H9 (cell line): Measurements from ENCODE around the gene EGFR. TPM values are rescaled to one million over a fixed set of nuclear protein-coding genes. Genes with fewer than 3 reads are reported as not detected.

Experiments used
- DNase-seq: peaks from one replicate; pipeline ENCODE4 v3.0.0-alpha.2; 2017
- H2AFZ ChIP-seq: one replicate; pipeline ENCODE4 v1.6.1; 2013; ENCODE audit warnings: mild to moderate bottlenecking, low read length, control low read depth, moderate library complexity
- H2AK5ac ChIP-seq: 2 replicates; pipeline ENCODE4 v1.6.1; 2013; ENCODE audit warnings: low read length, control low read depth, mixed read lengths; ENCODE audit not compliant: insufficient read length
- H2BK120ac ChIP-seq: one replicate; pipeline ENCODE4 v1.6.1; 2013; ENCODE audit warnings: low read depth, mild to moderate bottlenecking, low read length, control low read depth, inconsistent platforms; ENCODE audit not compliant: poor library complexity, severe bottlenecking
- H2BK12ac ChIP-seq: 2 replicates; pipeline ENCODE4 v1.6.1; 2013; ENCODE audit warnings: low read length, control low read depth, mixed read lengths, low read depth; ENCODE audit not compliant: insufficient read length
- H2BK15ac ChIP-seq: 2 replicates; pipeline ENCODE4 v1.6.1; 2013; ENCODE audit warnings: low read depth, low read length, control low read depth
- H2BK20ac ChIP-seq: one replicate; pipeline ENCODE4 v1.6.1; 2013; ENCODE audit warnings: low read depth, mild to moderate bottlenecking, low read length, control low read depth, inconsistent platforms; ENCODE audit not compliant: poor library complexity, severe bottlenecking
- H2BK5ac ChIP-seq: 2 replicates; pipeline ENCODE4 v1.6.1; 2013; ENCODE audit warnings: low read length, control low read depth, mixed read lengths; ENCODE audit not compliant: insufficient read length
- H3K14ac ChIP-seq: 2 replicates; pipeline ENCODE4 v1.6.1; 2013; ENCODE audit warnings: low read length, control low read depth; ENCODE audit not compliant: insufficient read depth
- H3K18ac ChIP-seq: 2 replicates; pipeline ENCODE4 v1.6.1; 2013; ENCODE audit warnings: low read depth, mild to moderate bottlenecking, mixed read lengths, low read length, control low read depth; ENCODE audit not compliant: insufficient read length
- H3K23ac ChIP-seq: 2 replicates; pipeline ENCODE4 v1.6.1; 2013; ENCODE audit warnings: low read length, control low read depth, mixed read lengths, low read depth; ENCODE audit not compliant: insufficient read length
- H3K23me2 ChIP-seq: 2 replicates; pipeline ENCODE4 v1.6.1; 2013; ENCODE audit warnings: low read depth, mild to moderate bottlenecking, mixed read lengths, low read length, control low read depth; ENCODE audit not compliant: insufficient read length, poor library complexity, severe bottlenecking
- H3K27ac ChIP-seq: 2 replicates; pipeline ENCODE4 v1.5.1; 2013; ENCODE audit warnings: low read length, control low read depth, mixed read lengths, low read depth; ENCODE audit not compliant: insufficient read length
- H3K27me3 ChIP-seq: 2 replicates; pipeline ENCODE4 v1.6.1; 2013; ENCODE audit warnings: low read length, control low read depth, inconsistent platforms; ENCODE audit not compliant: insufficient read depth
- H3K4ac ChIP-seq: 2 replicates; pipeline ENCODE4 v1.6.1; 2013; ENCODE audit warnings: low read depth, mild to moderate bottlenecking, control low read depth, inconsistent platforms, low read length, moderate library complexity
- H3K4me1 ChIP-seq: 2 replicates; pipeline ENCODE4 v1.6.1; 2013; ENCODE audit warnings: low read length, control low read depth, inconsistent platforms; ENCODE audit not compliant: insufficient read depth
- H3K4me2 ChIP-seq: 2 replicates; pipeline ENCODE4 v1.6.1; 2013; ENCODE audit warnings: low read length, control low read depth, mixed read lengths; ENCODE audit not compliant: insufficient read length, insufficient read depth
- H3K56ac ChIP-seq: 2 replicates; pipeline ENCODE4 v1.6.1; 2013; ENCODE audit warnings: low read depth, mild to moderate bottlenecking, mixed read lengths, low read length, control low read depth; ENCODE audit not compliant: insufficient read length
- H3K79me1 ChIP-seq: 2 replicates; pipeline ENCODE4 v1.6.1; 2013; ENCODE audit warnings: low read depth, mild to moderate bottlenecking, moderate library complexity, low read length, control low read depth, inconsistent platforms; ENCODE audit not compliant: insufficient read depth, poor library complexity, severe bottlenecking
- H3K79me2 ChIP-seq: 2 replicates; pipeline ENCODE4 v1.6.1; 2013; ENCODE audit warnings: low read length, control low read depth, inconsistent platforms; ENCODE audit not compliant: insufficient read depth
- H3K9ac ChIP-seq: 2 replicates; pipeline ENCODE4 v1.6.1; 2013; ENCODE audit warnings: low read length, control low read depth, mixed read lengths; ENCODE audit not compliant: insufficient read length; ENCODE audit errors: extremely low read depth
- H3K9me3 ChIP-seq: one replicate; pipeline ENCODE4 v1.6.1; 2013; ENCODE audit warnings: low read depth, low read length, inconsistent platforms; ENCODE audit not compliant: control insufficient read depth
- H3T11ph ChIP-seq: one replicate; pipeline ENCODE4 v1.6.1; 2013; ENCODE audit warnings: mild to moderate bottlenecking, low read length, control low read depth, inconsistent platforms
- H4K20me1 ChIP-seq: one replicate; pipeline ENCODE4 v1.6.1; 2013; ENCODE audit not compliant: control insufficient read depth, insufficient read length, insufficient read depth
- H4K5ac ChIP-seq: 2 replicates; pipeline ENCODE4 v1.6.1; 2013; ENCODE audit warnings: low read depth, mild to moderate bottlenecking, mixed read lengths, low read length, control low read depth; ENCODE audit not compliant: insufficient read length
- H4K8ac ChIP-seq: replicated peaks from 2 replicates; pipeline ENCODE4 v1.6.1; 2013; ENCODE audit warnings: low read length, control low read depth, mixed read lengths, low read depth; ENCODE audit not compliant: insufficient read length
- H4K91ac ChIP-seq: 2 replicates; pipeline ENCODE4 v1.6.1; 2013; ENCODE audit warnings: low read depth, mild to moderate bottlenecking, moderate library complexity, mixed read lengths, low read length, control low read depth; ENCODE audit not compliant: insufficient read length
- H3K27ac Mint-ChIP-seq, 3 experiments: 2 replicates in 2 of 3; 3 replicates in 1 of 3; pipeline ENCODE4 v1.8.0; 2020 to 2021; ENCODE audit warnings: mixed read lengths in 3 of 3, mild to moderate bottlenecking in 1 of 3, moderate library complexity in 1 of 3
- H3K27me3 Mint-ChIP-seq: 2 replicates; pipeline ENCODE4 v1.8.0; 2021; ENCODE audit warnings: low read depth, mild to moderate bottlenecking, moderate library complexity, mixed read lengths
- H3K36me3 Mint-ChIP-seq, 3 experiments: 2 replicates in 2 of 3; 3 replicates in 1 of 3; pipeline ENCODE4 v1.8.0; 2020 to 2021; ENCODE audit warnings: low read depth in 3 of 3, mixed read lengths in 3 of 3; ENCODE audit not compliant: insufficient read depth in 1 of 3
- H3K4me1 Mint-ChIP-seq, 2 experiments: 2 replicates each; pipeline ENCODE4 v1.8.0; 2020; ENCODE audit warnings: mixed read lengths in 2 of 2
- H3K4me3 Mint-ChIP-seq, 2 experiments: 2 replicates in 1 of 2; 3 replicates in 1 of 2; pipeline ENCODE4 v1.8.0; 2020 to 2021; ENCODE audit warnings: mild to moderate bottlenecking in 2 of 2, mixed read lengths in 2 of 2, moderate library complexity in 1 of 2
- H3K9me3 Mint-ChIP-seq, 2 experiments: 2 replicates in 1 of 2; 3 replicates in 1 of 2; pipeline ENCODE4 v1.8.0; 2020; ENCODE audit warnings: mild to moderate bottlenecking in 2 of 2, mixed read lengths in 2 of 2, moderate library complexity in 1 of 2
- CTCF ChIP-seq: fragments of 200-600 bp; sonication (generic); conservative IDR thresholded peaks from 3 replicates; pipeline ENCODE4 v1.8.0; 2021; ENCODE audit warnings: antibody characterized with exemption, mild to moderate bottlenecking
- WGBS: extraction: QIAGEN DNeasy Blood & Tissue Kit; methylation state at CpG from one replicate; pipeline ENCODE4 v1.1.7; 2013; ENCODE audit warnings: missing lambda C conversion rate, low lambda C conversion rate, mixed read lengths; ENCODE audit not compliant: insufficient read length; ENCODE audit errors: extremely low coverage; 5-methylcytosine and 5-hydroxymethylcytosine counted together
- total RNA-seq: library from RNA; stranded (reverse); gene quantifications from 2 replicates; pipeline ENCODE4 v1.2.1, GENCODE V29; 2021

EGFR gene
- total RNA-seq, 1 experiment from 2014 or later, result 3.3 TPM

- H3K9me3 ChIP-seq, result no peaks in the 10 kb centered on the region
- H4K8ac ChIP-seq, result no peak overlapping the region
- H3K23me2 ChIP-seq, result no peaks in the 10 kb centered on the region
- H3K56ac ChIP-seq, result no peak overlapping the region
- no peak overlapping the region for H3K4ac ChIP-seq
- no peak overlapping the region for H3K9ac ChIP-seq
- DNase-seq, result no peak
- no peak overlapping the region for H3K18ac ChIP-seq
- TF ChIP-seq CTCF, result no peak
- no peak overlapping the region for H4K5ac ChIP-seq
- Mint-ChIP-seq H3K4me3 (no peak overlapping the region), H3K27me3 (no peaks in the 10 kb centered on the region), H3K4me1 (peaks cover 8 to 9% of the 10 kb centered on the region in 2 experiments), H3K36me3 (no peaks in the 10 kb centered on the region), H3K9me3 (no peaks in the 10 kb centered on the region), H3K27ac (no peak overlapping the region)
- no peak overlapping the region for H3K23ac ChIP-seq
- H3K27ac ChIP-seq, result no peak overlapping the region
- H3K27me3 ChIP-seq, result no peaks in the 10 kb centered on the region
- no peak overlapping the region for H2AFZ ChIP-seq
- no peaks in the 10 kb centered on the region; the same call in 1 of the 2 replicates for H3K4me1 ChIP-seq
- H4K91ac ChIP-seq, result no peak overlapping the region
- H2BK5ac ChIP-seq, result no peak overlapping the region
- no peak overlapping the region for H2BK20ac ChIP-seq
- H2BK15ac ChIP-seq, result no peak overlapping the region
- WGBS, result no CpG with 5 or more reads among the region's 5 CpGs
- H4K20me1 ChIP-seq, result no peaks in the 10 kb centered on the region
- H2BK120ac ChIP-seq, result no peak overlapping the region
- no peak overlapping the region for H2BK12ac ChIP-seq
- no peaks in the 10 kb centered on the region for H3K79me1 ChIP-seq
- no peak overlapping the region for H2AK5ac ChIP-seq
- no peak overlapping the region for H3K4me2 ChIP-seq
- H3T11ph ChIP-seq, result no peak overlapping the region
- no peak overlapping the region for H3K14ac ChIP-seq
- H3K79me2 ChIP-seq, result no peaks in the 10 kb centered on the region
These were observed 26.0 kb downstream of the EGFR start for GRCh38 chr7:55044791-55045190.
